Breast epithelium (tissue), 3 donors: ENCODE results near the gene DNAJC3.

Source experiments
- CTCF ChIP-seq, 3 donors: fragments of 450-650 bp; IDR thresholded peaks; one replicate each; pipeline ENCODE4 v1.5.1; 2016 to 2017; ENCODE audit warnings: antibody characterized with exemption in 3 of 3, mild to moderate bottlenecking in 3 of 3, moderate library complexity in 3 of 3
- POLR2A ChIP-seq: fragments of 450-650 bp; IDR thresholded peaks from one replicate; pipeline ENCODE4 v1.6.1; 2016; ENCODE audit warnings: antibody characterized with exemption, mild to moderate bottlenecking, moderate library complexity
- POLR2AphosphoS5 ChIP-seq, 3 donors: sonication (generic); formaldehyde crosslinking; IDR thresholded peaks; one replicate each; pipeline ENCODE4 v1.6.1; 2017; ENCODE audit warnings: antibody characterized with exemption in 3 of 3

GRCh38 chr13:95714142-95714832 is 37.3 kb downstream of the DNAJC3 start:
- TF ChIP-seq CTCF (IDR thresholded peaks at IDR 0.05) = no peak
- no peak for TF ChIP-seq POLR2A
- no peak for TF ChIP-seq POLR2AphosphoS5 (IDR thresholded peaks at IDR 0.05)
